Measurements from ENCODE around the gene RFPL1.
"Not testable (repeated sequence)": the region's sequence is repeated elsewhere in the genome, so short reads cannot be mapped to it uniquely, and the experiment has no call there.

Gene RFPL1

DNA sequence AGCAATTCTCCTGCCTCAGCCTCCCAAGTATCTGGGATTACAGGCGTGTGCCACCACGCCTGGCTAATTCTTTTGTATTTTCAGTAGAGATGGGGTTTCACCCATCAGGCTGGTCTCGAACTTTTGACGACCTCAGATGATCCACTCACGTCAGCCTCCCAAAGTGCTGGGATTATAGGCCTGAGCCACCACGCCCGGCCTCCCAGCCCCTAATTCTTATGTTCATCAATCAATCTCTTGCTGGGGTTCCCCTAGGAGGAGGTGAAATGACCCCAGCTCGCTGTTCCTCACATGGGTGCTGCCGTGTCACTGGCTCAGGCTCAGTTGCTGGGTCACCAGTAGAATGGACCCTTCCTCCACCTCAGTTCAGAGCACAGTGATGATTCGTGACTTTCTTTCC, at the start of gene RFPL1:
Gene RFPL1, plus strand, starts transcription at position 301 of the 400 bp plus-strand sequence.
- not testable (repeated sequence) for DNase-seq (ENCODE audit: low read depth in 3 of 3)

DNA sequence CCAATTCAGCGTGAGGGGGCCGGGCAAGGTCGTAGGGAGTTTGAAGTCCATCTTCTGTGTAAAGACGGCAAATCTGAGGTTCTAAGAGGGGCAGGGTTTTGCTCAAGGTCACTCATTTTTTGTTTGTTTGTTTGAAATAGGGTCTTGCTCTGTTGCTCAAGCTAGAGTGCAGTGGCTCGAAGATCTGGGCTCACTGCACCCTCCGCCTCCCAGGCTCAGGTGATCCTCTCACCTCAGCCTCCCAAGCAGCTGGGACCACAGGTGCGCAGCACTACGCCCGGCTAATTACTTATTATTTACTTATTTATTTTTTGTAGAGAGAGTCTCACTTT, 49.7 kb upstream of the RFPL1 start:
- DNase-seq (ENCODE audit: low read depth in 3 of 3): no peak

DNA sequence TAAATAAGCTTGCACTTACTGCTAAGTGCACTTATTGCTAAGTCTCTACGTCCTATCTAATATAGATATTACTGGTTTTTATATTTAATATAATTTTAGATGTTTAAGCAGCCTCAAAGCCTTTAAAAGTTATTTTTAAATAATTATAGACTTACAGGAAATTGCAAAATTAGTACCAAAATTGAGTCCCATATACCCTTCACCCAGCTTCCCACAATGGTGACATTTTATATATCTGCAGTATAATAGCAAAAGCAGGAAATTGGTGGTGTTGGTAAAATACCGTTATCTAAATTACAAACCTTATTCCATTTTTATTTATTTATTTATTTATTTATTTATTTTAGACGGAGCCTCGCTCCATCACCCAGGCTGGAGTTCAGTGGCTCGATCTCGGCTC, 48.1 kb upstream of the RFPL1 start:
- DNase-seq (ENCODE audit: low read depth in 3 of 3): no peak

DNA sequence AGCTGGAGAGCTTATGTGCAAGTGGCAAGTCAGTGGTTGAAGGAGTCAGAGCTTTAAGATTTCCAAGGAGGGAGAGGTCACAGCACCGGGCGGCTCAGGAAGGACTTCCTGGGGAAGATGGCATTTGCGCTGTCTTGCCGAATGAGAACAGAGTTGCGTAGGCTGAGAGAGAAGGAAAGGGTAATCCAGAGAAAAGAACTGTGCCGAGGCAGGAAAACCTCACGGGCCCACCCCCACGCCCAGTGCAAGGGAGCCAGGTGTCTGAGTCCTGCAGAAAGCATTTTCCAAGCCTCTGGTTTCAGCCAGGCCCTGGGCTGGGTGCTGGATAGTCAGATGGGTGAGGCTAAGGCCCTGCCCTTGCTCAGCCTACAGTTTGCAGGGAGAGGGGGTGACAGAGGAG, 46.8 kb upstream of the RFPL1 start:
- DNase-seq (ENCODE audit: low read depth in 3 of 3): no peak

DNA sequence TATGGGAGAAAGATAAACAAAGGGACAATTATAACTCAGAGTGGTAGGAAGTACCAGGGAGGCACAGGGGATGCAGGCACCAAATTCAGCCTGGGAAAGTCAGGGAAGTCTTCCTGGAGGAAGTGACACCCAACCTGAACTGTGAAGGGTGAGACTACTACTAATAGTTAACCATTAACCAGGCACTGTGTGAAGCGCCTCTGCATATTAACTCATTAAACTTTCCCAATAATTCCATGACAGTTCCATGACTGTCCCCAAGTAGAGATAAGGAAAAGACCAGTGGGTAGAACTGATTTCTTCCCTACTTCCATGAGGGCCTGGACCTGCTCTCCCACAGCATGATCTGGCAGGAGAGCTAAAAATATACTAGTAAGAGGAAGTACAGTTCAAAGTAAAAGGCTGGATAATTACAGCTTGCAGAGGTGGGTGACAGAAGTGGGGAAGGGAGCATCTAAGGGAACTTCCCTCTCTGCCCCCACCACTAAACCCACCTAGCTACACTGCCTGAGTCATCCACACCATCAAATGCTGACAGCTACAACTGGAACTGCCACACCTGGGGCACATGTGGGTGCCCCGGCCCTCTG, 45.3 kb upstream of the RFPL1 start:
- no peak for DNase-seq (ENCODE audit: low read depth in 3 of 3)

DNA sequence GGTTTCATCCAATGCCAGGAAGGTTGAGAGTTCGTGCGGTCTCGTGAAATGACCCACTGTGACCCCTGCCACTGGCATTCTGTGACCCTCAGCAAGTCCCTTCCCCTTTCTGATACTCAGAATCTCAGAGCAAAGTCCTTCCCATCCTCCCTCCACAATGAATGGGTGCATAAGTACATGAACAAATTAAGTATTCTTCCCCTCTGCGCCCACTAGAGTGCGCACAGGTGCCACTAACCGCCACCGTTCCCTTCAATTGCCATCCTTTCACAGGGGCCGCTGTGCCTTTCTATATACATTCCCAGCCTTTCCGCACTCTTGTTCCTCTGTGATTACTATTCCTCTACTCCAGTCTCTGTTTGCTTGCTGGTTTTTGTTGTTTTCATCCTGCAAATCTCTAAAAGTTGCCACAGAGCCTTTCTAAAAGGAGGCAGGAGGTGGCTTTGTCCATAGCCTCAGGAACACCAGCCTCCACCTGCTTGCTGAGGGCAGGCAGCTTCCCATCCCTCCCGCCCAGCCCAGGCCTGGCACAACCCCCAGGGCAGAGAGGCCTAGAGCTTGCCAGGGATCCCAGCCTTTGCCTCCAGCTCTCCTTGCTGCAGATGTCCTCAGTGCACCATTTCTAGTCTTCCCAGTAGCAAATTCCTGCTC, 43.3 kb upstream of the RFPL1 start:
- DNase-seq (ENCODE audit: low read depth in 3 of 3): peak; percentile 31 to 46 (median 44)

DNA sequence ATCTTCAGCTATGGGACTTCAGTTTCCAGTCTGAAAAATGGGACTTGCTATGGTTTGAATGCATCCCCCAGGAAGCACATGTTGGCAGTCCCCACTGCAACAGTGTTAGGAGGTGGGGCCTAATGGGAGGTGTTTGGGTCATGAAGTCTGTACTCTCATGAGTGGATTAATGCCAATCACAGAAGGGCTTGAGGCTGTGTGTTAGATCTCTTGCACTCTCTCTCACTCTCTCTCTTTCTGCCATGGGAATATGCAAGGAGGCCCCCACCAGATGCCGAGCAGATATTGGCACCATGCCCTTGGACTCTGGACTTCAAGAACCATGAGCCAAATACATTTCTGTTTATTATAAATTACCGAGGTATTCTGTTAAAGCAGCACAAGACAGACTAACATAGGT, 42.3 kb upstream of the RFPL1 start:
- DNase-seq (ENCODE audit: low read depth in 3 of 3): no peak

DNA sequence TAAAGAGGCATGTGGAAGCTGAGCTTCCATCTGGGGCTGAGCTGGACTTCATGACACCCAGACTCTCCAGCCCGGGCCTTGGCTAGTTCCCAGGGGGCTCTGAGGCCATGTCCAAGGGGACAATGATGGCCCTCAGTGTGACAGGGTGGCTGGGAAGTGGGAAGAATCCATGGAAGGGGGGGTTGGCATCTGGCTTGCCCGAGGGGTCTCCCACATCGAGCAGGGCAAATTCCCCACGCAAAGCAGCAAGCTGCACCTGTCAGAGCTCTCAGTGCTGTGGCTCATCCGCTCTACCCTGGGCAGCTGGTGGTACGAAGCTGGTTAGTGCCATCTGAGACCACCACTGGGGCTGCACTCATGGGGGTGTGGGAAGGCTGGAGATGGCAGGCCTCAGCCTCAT, 40.6 kb upstream of the RFPL1 start:
- no peak for DNase-seq (ENCODE audit: low read depth in 3 of 3)

DNA sequence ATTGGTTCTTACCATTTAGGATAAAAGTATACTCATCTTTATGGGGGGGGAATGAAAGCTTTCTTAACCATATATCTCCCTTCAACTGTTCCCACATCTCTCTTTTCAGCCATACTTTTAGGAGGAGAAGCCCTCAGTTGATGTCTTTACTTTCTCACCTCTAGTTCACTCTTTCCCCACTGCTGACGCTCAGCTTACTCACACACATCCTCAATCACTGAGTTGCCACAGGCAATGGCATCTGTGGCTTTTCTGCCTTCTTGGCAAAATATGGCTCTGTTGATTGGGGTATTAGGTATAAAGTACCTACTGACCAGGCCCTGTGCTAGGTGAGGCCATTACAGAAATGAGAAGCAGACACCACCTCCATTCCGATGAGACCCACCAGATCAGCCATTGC, 37.8 kb upstream of the RFPL1 start:
- no peak for DNase-seq (ENCODE audit: low read depth in 3 of 3)

DNA sequence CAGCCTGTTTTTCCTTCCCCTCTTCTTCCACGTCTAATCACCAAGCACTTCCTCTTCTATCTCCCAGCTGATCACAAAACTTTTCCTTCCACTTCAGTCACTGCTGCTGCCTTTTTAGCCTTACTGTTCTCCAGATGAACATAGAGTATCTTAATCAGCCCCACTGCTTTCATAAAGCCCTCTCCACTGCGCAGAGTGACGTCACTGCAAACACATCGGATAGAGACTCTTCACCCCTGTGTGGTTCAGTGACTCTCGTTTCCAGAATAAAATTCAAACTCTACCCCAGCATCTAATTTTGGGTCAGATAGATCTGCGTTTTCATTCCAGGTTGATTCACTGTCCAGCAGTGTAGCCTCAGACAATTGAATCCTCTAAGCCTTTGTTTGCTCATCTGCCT, 36.8 kb upstream of the RFPL1 start:
- not testable (repeated sequence) for DNase-seq (ENCODE audit: low read depth in 3 of 3)

DNA sequence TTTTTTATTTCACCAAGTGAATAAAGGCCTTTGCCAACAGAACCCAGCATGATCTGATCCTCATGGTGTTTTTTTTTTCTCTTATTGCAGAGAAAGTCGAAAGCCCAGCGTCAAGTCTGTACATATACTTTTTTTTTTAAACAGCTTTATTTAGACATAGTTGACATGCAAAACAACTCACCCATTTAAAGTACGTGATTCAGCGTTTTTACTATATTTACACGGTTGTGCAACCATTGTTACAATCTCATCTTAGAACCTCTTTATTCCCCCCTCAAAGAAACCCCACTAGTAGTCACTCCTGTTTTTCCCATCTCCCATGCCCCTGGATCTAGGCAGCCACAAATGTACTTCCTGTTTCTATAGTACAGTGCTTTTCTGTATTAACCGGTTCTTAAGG, 29.4 kb upstream of the RFPL1 start:
- DNase-seq (ENCODE audit: low read depth in 3 of 3): no peak

DNA sequence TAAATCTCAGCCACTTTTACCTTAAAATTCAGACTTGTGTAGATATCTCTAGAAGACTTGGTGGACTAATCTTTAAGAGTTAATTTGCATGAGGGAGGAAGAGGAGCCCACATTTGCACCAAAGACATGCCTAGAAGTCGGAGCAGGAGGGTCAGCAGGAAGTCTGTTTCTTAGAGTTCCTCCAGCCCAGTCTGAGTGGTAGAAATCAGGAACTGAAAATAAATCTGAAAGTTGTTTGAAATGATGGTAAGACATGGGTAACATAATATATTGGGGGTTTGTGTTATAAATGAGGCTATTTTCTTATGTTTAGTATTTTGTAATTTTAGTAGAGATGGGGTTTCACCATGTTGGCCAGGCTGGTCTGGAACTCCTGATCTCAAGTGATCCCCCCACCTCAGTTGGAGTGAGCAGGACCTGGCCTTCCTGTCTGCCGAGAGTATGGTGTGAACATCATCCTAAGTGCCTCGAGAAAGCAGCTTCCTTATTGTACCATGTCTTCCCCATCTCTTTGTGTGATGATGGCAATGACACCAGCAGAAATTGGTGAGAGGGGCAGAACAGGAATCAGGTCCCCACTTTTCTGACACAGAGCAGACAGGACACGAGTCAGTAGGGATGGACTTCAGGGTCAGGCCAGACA, 26.7 kb upstream of the RFPL1 start:
- not testable (repeated sequence) for DNase-seq (ENCODE audit: low read depth in 3 of 3)

DNA sequence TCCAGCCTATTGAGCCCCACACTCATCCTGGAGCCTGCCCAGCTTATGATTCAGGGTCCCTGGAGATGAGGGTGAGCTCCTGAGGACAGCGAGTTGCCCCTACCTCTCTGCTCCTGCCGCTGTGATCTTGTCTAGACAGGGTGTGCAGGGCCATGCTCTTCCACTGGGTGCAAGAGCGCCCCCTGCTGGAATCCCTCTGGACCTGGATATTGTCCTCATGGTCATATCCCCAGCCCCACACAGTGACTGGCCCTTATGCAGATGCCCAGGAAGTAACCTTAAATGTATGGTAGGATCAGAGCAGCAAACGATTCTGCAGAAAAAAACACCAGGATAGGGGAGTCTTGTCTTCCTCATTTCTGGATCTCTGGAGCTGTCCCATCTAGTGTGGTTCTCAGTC, 25.6 kb upstream of the RFPL1 start:
- not testable (repeated sequence) for DNase-seq (ENCODE audit: low read depth in 3 of 3)

DNA sequence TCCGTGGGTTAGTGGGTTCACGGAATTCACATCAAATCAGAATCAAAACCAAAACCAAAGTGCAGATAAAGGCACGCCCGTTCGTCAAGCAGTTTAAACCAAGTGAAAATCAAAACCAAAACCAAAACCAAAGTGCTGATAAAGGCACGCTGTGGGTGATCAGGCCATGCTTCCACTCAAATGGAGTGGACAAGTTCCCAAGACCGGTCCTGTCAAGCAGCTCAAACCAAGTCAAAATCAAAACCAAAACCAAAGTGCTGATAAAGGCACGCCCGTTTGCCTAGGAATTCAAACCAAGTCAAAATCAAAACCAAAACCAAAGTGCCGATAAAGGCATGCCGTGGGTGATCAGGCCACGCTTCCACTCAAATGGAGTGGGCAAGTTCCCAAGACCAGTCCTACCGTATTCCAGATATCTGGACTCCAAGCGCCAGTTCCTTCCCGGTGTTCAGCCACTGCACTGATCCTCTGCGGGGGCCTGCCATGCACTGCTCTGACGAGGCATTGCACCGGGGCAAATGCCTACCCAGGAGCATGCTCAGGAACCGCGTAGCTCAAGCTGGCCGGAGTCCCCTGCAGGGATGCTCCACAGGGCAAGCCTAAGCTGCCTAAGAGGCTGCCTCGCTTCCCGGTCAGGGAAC, 23.3 kb upstream of the RFPL1 start:
- peak; percentile 31 to 55 (median 37) for DNase-seq (ENCODE audit: low read depth in 3 of 3)

DNA sequence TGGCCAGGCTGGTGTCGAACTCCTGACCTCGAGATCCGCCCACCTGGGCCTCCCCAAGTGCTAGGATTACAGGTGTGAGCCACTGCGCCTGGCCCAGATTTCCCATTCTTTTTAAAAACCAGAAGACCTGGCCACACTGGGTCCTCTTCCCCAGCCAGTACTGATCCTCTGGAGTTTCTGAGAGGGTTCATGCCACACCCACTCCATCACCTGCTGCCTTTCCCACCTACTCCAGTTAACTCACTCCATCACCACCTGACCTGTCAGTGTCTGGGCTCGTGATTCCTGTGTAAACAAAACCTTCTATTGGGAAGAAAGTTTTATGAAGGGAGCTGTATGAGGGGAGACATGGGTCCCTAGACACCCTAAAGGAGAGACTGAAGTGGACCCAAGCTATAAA, 19.7 kb upstream of the RFPL1 start:
- DNase-seq (ENCODE audit: low read depth in 3 of 3): not testable (repeated sequence)

DNA sequence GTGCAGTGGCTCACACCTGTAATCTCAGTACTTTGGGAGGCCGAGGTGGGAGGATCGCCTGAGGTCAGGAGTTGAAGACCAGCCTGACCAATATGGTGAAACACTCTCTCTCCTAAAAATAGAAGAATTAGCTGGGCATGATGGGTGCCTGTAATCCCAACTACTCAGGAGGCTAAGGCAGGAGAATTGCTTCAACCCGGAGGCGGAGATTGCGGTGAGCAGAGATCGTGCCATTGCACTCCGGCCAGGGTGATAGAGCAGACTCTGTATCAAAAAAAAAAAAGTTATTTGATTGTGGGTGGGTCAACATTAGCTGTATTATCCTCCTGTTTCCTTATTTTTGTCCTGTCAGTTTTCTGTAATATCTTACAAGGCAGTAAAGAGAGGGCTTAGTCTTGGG, 11.9 kb upstream of the RFPL1 start:
- DNase-seq (ENCODE audit: low read depth in 3 of 3): no peak

DNA sequence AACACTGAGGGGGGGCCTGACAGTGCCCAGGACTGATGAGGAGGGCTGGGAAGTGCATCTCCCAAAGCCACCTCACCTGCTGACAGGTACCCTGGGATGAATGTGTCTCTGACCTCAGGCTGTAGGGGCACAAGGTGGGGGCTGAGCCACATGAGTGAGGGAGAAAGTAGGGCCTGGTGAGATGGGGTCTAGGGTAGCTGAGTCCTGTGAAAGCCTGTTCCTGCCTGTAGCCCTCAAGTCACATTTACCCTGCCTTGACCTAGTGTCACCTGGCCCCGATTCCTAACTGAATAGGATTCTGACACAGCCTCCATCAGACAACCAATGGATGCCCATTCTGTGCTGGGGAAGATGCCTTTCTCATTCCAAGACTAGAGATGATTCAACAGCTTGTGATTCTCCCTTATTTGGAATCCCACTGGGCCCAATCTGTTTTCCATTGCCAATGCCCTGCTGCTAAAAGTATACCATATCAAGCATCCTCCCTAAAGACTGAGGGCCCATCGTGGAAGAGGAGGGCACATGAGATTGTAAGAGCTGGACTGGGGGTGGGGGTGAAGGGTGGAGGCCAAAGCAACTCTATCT, 11.1 kb upstream of the RFPL1 start:
- DNase-seq (ENCODE audit: low read depth in 3 of 3): no peak

DNA sequence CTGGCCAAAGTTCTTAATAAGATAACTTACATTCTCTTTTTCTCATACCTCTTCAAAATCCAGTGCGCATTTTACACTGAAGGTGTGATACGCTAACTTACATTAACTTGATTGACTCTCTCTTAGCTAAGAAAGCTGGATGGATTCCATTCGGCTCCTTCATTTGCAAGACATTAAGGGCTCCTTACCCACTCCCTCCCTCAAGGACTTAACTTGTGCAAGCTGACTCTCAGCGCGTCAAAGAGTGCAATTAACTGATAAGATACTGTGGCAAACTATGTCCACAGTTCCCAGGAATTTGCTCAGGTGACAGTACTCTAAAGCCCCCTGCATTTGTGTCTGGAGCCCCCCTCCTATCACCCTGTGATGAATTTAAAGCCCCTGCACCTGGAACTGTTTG, 6.4 kb upstream of the RFPL1 start:
- no peak for DNase-seq (ENCODE audit: low read depth in 3 of 3)

DNA sequence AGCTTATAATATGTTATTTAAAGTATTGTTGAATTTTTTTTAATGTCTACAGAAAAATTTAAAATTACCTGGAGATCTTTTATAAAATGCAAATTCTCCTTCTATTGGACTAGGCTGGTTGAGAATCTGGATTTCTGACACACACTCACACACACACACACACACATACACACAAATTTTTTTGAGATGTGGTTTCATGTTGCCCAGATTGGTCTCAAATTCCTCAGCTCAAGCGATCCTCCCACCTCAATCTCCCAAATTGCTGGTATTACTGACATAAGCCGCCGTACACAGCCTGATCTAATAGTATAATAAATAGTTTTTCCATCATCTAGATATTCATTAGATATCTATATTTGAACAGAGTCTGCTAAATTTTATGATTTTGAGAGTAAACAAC, 4.5 kb upstream of the RFPL1 start:
- no peak for DNase-seq (ENCODE audit: low read depth in 3 of 3)

DNA sequence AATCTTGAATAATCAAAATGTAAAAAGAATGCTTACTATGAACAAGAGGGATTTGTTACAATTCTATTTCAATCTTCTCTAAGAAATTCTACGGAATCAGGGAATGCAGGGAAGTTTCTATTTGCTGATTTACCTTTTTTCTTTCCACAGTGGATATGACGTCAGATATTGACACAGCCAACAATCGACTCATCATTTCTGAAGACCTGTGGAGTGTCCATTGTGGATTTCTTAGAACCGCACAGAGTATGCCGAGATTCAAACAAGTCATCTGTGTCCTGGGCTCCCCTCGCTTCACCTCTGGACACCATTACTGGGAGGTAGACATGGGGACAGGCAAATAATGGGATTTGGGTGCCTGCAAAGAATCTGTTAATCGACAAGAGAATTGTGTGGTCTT, 4.1 kb upstream of the RFPL1 start:
- no peak for DNase-seq (ENCODE audit: low read depth in 3 of 3)

DNA sequence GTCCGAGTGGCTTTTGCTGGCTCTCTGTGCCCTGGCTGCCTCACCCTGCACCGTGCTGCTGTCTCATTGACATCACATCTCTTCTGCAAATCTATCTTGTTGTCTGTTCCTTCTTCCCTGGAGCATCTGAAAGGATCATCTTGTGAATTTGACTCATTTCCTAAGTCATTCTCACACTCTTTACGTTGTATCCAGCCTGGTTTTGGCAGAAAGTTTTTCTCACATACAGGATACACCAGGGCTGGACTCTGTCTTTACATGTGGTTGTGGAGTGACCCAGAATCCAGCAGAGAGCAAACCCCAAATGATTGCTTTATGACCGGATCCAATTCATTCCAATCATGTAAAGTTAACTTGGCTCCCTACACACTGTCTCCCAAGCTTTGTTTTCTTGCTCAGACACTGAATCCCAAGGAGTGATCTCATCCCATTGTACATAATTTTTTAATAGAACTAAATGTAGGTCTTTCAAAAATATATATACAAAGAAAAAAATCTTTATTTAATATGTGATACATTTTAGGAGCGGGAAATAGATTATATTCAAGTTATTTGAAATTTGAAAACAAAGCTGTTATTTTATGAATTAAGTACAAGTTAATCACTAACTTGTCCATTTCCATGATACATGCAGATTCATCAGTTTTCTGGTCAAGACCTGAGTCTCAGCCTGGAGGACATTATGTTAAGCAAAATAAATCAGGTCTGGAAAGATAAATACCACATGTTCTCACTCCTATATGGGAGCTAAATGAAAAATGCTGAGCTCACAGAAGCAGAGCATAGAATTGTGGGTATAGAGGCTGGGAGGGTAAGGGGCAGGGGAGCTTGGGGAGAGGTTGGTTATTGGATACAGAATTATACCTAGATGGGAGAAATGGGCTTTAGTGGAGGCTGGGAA, 2.9 kb upstream of the RFPL1 start:
- DNase-seq (ENCODE audit: low read depth in 3 of 3): no peak

DNA sequence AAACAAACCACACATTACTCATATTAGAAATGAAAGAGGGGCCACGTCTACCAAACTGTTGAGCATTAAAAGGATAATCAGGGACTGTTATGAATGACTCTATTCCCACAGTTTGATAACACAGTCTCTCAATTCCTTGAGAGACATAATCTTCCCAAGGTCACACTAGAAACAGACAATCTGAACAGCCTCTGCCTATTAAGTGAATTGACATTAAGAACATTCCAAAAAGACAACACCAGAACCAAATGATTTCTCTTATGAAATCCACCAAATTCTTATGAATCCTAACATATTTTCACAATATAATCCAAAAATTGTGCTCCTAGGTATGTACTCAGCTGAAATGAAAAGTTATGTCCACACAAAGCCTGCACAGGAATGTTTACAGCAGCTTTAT, 4.6 kb downstream of the RFPL1 start:
- no peak for DNase-seq (ENCODE audit: low read depth in 3 of 3)
